ENCODE data around the gene CLDN34.

The CLDN34 gene

DNA sequence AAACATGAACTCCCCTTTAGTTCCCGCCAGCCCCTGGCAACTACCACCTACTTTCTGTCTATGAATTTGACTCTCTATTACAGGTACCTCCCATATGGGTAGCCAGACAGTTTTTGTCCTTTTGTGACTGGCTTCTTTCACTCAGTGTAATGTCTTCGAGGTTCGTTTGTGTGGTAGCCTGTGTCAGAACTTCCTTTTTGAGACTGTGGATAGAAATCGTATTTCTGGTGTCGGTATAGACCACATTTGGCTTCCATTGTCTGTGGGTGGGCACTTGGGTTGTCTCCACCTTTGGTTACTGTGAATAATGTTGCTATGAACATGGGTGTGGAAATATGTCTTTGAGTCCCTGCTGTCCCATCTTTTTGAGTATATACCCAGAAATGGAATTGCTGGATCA lies 5.4 kb upstream of the CLDN34 start:
- no peak for DNase-seq
- intact Hi-C loops (cut with DNase I): no loop called here

DNA sequence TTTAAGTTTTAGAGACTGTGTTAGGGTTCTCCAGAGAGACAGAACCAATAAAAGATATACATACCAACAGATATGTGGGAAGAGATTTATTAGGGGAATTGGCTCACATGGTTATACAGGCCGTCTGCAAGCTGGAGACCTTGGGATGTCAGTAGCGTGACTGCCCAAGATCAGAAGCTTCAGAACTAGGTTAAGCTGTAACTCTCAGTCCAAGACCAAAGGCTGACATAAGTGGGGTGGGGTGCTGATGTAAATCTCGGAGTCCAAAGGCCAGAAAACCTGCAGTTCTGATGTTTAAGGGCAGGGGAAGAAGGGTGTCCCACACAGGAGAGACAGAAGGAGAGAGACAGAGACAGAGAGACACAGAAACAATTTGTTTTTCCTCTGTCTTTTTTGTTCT lies 10.5 kb downstream of the CLDN34 start:
- DNase-seq: no peak
- intact Hi-C loops (cut with DNase I): no loop called here

DNA sequence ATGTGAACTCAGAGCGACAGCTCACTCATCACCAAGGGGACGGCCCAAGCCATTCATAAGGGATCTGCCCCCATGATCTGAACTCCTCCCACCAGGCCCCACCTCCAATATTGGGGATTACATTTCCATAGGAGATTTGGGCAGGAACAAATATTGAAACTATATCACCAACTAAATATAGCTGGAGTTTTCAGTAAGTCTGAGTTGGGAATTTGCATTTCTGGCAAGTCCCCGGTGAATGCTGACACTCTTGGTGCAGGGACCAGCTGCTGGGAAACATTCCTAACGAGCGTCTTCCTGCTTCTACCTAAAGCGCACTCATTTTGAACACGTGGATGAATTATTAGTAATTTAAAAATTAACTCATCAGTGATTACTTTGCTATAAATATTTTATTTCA lies 13.2 kb downstream of the CLDN34 start:
- intact Hi-C loops (cut with DNase I): no loop called here
- DNase-seq: no peak

DNA sequence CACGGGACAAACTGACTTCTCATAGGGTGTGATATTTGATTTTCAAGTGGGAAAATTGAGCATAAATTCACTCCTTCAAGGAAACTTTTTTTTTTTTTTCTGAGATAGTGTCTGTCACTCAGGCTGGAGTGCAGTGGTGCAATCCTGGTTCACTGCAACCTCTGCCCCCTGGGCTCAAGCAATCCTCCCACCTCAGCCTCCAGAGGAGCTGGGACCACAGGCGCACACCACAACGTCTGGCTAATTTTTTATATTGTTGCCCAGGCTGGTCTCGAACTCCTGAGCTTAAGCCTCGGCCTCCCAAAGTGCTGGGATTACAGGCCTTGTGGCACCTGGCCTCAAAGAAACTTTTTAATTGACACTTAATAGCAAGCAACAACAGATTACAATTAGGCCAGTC lies 13.8 kb downstream of the CLDN34 start:
- DNase-seq: no peak
- intact Hi-C loops (cut with DNase I): no loop called here

DNA sequence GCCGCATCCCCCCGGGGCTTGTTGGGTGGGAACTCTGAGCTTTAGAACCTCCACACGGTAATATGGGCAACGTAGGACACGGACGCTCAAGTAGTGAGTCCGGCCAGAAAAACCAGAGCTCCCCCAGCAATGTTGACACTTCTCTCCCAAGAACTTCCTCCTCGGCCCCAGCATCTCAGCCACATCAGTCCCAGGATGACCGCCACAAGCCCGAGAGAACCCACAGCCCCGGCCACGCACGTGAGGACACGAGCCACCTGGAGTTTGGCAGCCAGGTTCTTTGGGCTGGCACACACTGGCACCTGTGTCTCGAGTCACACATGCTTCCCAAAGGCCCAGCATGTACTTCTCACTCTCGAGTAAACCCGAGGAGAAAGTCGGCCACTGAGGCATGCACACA lies 16.3 kb downstream of the CLDN34 start:
- no peak for DNase-seq
- intact Hi-C loops (cut with DNase I): no loop called here

DNA sequence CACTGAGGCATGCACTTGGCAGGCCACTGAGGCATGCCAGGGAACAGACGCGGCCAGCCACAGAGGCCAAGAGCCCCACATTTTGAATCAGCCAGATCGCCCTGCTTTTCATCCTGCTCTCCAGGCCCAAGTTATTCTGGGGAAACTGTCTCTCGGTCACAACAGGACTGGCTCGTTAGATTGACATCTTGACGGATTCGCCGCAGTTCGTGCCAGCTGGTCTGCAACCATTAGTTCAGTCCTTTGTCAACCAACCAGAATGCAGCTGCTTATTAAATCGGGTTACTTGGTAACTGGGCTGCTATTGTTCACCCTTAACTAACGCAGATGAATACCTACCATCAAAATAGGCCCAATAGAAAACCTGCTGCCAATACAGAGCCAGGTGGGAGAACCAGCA lies 16.7 kb downstream of the CLDN34 start:
- DNase-seq: peak in 3 of 42 donors; percentile 3 to 41 (median 35)

DNA sequence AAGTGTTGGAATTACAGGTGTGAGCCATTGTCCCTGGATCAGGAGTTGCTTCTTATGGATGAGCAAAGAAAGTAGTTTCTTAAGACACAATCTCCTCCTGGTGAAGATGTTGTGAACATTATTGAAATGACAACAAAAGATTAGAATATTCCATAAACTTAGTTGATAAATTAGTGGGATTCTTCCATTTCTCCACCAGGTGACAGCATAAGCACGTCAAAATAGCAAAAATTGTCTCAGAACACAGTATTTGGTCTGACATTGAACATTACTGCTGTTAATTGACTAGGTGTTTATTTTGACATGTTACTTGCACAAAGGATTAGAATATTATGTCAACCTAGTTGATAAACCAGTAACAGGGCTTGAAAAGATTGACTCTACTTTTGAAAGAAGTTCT lies 21.6 kb downstream of the CLDN34 start:
- DNase-seq: no peak
- intact Hi-C loops (cut with DNase I): loop anchor here (2.0 kb wide), 1 partner anchor 134 kb away; no protein-coding TSS in a partner anchor

More for the DNA sequence above, 16.7 kb downstream of the CLDN34 start:
- intact Hi-C loops (cut with DNase I): no loop called here

DNA sequence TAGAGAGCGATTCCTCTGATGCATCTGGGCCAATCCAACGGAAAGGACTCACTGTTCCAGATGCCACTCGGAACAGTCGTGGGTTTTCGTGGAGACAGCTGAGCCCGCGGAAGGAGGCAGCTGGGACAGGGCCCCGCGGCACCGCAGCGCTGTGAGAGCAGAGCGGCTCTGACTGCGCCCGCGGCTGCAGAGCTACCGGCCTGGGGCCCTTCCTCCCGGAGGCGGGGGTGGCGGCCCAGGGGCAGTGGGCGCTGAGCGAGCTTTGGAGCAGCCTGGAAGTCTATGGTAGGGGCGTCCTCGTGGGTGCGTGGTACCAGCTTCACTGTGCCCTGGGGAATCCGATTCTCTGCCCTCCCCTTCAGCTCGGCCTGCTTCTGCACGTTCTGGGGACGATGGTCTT lies 24.9 kb downstream of the CLDN34 start:
- intact Hi-C loops (cut with DNase I): loop anchor here (10.0 kb wide), 1 partner anchor 107 kb away; no protein-coding TSS in a partner anchor
- no peak for DNase-seq

DNA sequence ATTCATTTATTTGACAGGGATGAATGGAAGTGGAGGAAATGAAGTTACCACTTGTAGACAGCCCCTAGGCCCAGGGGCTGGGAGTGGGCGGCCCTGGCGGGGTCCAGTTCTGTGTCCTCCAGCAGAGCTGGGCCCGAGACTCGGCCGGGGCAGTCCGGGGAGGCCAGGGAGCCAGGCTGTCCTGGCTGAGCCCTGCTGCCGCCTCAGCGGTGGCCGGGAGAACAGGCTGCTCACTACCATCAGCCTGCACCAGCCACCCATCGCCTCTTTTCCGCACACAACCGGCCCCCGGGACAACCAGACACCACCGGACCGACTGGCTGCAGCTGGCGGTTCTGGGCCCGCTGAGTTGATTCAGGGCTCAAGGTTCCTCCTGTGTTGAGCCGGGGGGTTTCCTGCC lies 25.6 kb downstream of the CLDN34 start:
- intact Hi-C loops (cut with DNase I): loop anchor here (10.0 kb wide), 1 partner anchor 108 kb away; no protein-coding TSS in a partner anchor
- DNase-seq: no peak

DNA sequence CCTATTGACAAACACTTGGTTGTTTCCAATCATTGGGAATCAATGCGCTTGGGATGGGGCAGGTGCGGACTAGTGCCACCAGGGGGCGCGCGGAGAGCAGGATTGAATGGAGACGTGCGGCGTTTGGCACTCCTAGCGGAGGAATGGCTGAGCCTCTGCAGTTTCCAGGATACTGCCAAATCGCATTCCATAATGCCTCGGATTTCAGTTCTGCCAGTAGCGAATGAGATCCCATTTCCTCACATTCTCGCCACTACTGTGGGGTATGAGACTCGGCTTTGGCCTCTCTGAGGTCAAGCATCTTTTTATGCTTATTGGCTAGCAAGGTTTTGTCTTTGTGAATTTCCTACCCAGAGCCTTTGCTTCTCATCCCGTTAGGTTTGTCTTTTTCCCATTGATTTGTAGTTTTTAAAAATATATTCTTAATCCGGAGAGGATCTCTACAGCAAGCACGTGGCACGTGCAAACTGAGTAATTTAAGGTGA lies 28.7 kb downstream of the CLDN34 start:
- intact Hi-C loops (cut with DNase I): loop anchor here (2.0 to 10.0 kb wide), 2 partner anchors 111 to 123 kb away; no protein-coding TSS in a partner anchor
- DNase-seq: peak; percentile 67 to 95 (median 87)

DNA sequence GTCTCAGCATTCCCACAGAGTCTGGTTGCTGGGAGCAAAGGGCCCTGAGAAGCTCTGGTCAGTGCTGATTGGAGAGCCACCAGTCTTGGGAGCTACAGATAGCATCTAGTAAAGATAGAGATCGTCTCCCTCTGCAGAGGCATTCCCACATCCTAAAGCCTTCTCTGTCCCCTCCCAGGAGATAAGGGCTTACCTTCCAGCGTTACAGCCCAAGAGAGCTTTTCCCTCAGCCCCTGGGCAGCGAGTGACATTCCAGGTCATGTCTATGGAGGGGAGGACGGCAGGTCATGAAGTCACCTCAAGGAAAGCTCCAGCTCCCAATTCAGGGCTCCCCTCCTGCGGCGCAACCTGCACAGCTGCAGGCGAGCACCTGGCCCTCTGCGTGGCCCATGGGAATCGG lies 29.9 kb downstream of the CLDN34 start:
- no peak for DNase-seq
- intact Hi-C loops (cut with DNase I): loop anchor here (2.0 to 10.0 kb wide), 2 partner anchors 112 to 122 kb away; no protein-coding TSS in a partner anchor

DNA sequence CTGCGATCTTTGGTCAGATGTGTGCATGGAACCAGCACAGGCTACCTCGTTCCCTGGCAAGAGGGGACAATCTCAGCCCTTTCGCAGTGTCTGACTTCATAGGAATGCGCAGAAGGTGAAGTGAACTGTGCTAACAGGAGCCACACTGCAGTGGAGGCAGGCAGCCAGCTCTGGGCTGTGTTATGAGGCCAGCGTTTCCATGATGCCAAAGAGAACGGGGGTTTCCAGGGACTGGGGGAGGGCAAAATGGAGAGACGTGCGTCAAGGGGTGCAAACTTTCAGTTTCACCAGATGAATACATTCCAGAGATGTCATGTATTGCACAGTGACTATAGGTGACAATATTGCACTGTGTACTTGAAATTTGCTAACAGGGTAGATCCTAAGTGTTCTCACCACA lies 30.4 kb downstream of the CLDN34 start:
- intact Hi-C loops (cut with DNase I): loop anchor here (2.0 to 10.0 kb wide), 2 partner anchors 113 to 121 kb away; no protein-coding TSS in a partner anchor
- DNase-seq: no peak

DNA sequence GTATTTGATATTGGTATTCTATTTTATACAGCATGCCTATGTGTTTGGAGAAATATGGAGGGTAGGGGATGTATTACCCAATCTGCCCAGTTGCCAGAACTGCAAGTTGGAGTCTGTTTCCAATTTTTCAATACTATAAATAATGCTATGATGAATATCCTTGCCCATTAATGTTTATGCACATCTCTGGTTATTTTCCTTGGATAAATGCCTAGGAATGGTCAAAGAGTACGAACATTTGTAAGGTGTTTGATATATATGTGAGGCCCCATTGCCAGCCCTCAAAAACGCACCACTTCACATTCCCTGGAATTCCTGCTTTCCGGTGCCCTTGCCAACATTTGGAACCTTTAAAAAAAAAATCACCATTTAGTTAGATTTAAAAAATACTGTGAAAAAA lies 34.3 kb downstream of the CLDN34 start:
- no peak for DNase-seq
- intact Hi-C loops (cut with DNase I): no loop called here

DNA sequence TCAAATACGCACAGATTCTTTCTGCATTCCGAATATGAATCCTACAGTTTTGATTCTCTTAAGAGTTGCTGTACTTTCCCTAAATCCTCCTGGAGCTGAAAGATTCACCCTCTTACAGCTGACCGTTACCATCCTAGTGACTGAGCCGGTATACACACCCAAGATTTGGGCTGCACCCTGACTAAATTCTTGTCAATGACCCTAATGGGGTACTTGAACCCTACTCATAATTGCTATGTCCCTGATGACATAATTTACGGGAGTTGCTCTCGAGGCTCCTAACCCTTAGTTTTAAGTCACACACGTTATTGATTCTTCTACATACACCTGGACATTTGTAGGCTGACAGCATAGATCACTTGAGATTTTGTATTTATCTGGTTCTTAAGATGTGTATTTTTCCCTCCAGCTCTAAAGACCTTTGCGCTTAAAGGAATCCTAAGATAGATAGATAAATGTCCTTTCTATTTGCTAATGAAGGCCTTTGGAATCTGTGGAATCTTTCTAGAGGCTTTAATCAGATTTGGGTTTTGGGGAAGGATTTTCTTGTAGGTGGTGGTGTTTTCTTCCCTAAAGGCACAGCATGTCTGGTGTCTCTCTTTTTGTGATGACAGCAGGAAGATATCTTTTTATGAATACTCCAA lies 37.8 kb downstream of the CLDN34 start:
- intact Hi-C loops (cut with DNase I): no loop called here
- no peak for DNase-seq

DNA sequence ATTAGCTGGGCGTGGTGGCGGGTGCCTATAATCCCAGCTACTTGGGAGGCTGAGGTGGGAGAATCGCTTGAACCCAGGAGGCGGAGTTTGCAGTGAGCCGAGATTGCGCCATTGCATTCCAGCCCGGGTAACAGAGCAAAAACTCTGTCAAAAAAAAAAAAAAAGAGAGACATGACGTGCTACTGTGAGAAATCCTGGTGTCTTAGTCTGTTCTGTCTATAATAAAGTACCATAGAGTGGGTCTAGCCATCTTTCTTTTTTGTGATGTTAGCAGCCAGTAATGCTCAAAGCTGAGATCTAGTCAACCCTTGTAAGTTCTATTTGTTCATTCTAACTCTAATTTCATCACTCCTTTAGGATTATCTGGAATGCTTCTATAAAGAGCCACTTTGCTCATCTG lies 38.9 kb downstream of the CLDN34 start:
- intact Hi-C loops (cut with DNase I): no loop called here
- DNase-seq: no peak

DNA sequence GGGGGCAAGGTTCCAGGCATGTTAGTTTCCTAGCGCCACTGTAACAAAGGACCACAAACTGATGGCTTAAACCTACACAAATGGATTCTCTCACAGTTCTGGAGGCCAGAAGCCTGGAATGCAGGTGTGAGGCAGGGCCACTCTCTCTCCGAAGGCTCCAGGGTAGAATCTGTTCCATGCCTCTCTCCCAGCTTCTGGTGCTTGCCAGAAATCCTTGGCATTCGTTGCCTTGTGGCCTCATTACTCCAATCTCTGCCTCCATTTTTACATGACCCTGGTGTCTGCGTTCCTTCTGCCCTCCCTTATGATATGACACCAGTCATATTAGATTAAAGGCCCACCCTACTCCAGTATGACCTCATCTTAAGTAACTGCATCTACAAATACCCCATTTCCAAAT lies 39.6 kb downstream of the CLDN34 start:
- DNase-seq: no peak
- intact Hi-C loops (cut with DNase I): no loop called here

DNA sequence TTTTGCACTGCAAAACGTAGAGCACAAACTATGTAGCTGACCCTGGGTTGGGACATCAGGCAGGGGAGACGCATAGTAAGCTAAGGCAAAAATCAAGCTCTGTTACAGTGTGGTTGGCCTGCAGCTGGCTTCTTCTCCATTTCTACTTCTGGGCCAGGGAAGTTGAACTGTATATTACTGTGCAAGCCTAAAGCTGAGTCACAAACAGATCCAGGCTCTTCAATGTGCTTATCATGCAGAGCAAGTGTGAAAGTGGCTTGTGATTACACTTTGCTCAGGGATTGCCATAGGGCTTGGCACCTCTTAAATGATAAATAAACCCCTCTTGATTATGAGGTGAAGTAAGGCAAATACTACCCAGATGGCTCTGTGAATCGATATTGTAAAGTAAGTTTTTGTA lies 40.5 kb downstream of the CLDN34 start:
- DNase-seq: no peak
- intact Hi-C loops (cut with DNase I): no loop called here

DNA sequence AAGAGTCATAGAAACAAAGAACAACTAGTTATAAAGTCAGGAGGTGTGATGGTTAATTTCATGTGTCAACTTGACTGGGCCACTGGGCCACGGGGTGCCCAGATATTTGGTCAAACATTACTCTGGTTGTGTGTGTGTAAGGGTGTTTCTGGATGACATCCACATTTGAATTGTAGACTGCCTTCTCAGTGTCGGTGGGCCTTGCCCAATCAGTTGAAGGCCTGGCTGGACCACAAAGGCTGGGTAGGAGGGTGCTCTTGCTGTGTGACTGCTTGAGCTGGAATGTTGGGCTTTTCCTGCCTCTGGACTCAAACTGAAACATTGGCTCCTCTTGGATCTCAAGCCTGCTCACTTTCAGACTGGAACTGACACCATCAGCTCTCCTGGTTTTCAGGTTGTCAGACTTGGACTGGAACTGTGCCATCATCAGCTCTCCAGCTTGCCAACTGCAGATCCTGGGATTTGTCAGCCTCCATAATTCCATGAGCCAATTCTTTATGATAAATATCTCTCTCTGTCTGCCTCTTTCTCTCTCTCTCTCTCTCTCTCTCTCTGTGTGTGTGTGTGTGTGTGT lies 41.4 kb downstream of the CLDN34 start:
- intact Hi-C loops (cut with DNase I): no loop called here
- no peak for DNase-seq

DNA sequence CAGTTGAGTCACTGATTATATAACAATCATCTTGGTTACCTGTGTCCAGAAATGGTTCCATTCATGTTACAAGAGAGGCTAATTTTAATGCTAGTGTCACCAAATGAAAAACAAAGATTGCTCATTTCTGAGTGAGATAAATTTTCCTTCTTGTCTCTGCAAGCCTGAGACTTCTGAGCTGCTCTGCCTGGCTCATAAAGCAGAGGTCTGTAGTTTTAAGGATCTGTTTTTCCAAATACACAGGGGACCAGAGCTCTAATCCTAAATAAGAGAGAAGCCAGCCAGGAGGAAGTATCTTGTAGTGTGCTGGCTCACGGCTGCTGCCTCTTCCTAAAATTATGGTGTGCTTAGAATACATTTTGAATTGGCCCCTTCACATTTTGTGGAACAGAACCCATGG lies 42.6 kb downstream of the CLDN34 start:
- intact Hi-C loops (cut with DNase I): no loop called here

DNA sequence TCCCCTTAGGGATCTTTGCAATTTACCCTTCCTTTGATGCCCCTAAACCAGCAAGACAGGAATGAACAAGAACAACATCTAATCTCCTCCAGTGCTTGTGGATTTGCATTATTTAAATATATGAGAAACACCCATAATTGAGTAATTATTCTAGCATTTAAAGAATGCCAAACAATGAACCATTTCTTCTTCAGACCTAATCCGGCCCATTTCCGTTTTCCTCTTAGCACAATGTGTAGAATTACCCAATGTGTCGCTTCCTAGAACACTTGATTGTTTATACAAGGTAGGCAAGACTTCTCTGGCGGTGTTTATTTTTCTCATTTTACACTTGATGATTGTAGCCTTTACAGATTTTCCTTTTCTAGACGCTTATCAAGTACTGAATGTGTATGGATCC lies 43.5 kb downstream of the CLDN34 start:
- no peak for DNase-seq
- intact Hi-C loops (cut with DNase I): no loop called here

More for the DNA sequence above, 42.6 kb downstream of the CLDN34 start:
- no peak for DNase-seq
